GM10248 (cell line): ENCODE results near the gene ANKIB1.
"Not testable (repeated sequence)": the region's sequence is repeated elsewhere in the genome, so short reads cannot be mapped to it uniquely, and the experiment has no call there.

ENCODE experiments used
- CTCF ChIA-PET: fragments of 300-600 bp; sonication (Branson Sonifier 250); formaldehyde crosslinking; extraction: SDS; loops from one replicate; lab custom pipeline; 2021; ENCODE audit warnings: antibody characterized with exemption; lab: Yijun Ruan, JAX
- POLR2A ChIA-PET: fragments of 350-650 bp; sonication (Branson Sonifier 250); formaldehyde crosslinking; extraction: SDS; loops from one replicate; lab custom pipeline; 2020; ENCODE audit warnings: antibody characterized with exemption; lab: Yijun Ruan, JAX
- DNase-seq: peaks from one replicate; pipeline ENCODE4 v3.0.0; 2012; ENCODE audit errors: extremely low spot score
- CTCF ChIP-seq: IDR thresholded peaks from 2 replicates; pipeline ENCODE4 v1.5.1; 2012; ENCODE audit warnings: mild to moderate bottlenecking, low read depth; ENCODE audit errors: extremely low read depth, missing control alignments, control extremely low read depth

Gene ANKIB1

GRCh38 chr7:92250603-92251002 lies 4.8 kb downstream of the ANKIB1 start:
- no peak for DNase-seq
- CTCF ChIA-PET: interaction anchor here (1.2 kb wide), 1 partner anchor 174 kb away, joined by 3 read pairs; no protein-coding TSS in a partner anchor
- TF ChIP-seq CTCF: no peak
- POLR2A ChIA-PET: no interaction called here

GRCh38 chr7:92251181-92251580 lies 5.4 kb downstream of the ANKIB1 start:
- DNase-seq: no peak
- no peak for TF ChIP-seq CTCF
- ChIA-PET CTCF (interaction anchor here (1.2 kb wide), 1 partner anchor 173 kb away, joined by 3 read pairs; no protein-coding TSS in a partner anchor), POLR2A (no interaction called here)

- POLR2A ChIA-PET: no interaction called here
- DNase-seq: no peak
- no peak for TF ChIP-seq CTCF
- CTCF ChIA-PET: interaction anchor here (0.9 to 1.4 kb wide), 3 partner anchors 8 to 171 kb away, joined by 3 to 4 read pairs (median 3); partner anchors contain the start of genes ANKIB1 and KRIT1
These were observed 7.5 kb downstream of the ANKIB1 start for GRCh38 chr7:92253251-92253650.

- POLR2A ChIA-PET, DNase-seq: not testable (repeated sequence)
- CTCF ChIA-PET: interaction anchor here (1.5 kb wide), 1 partner anchor 9 kb away, joined by 6 read pairs; the partner anchor contains the start of genes ANKIB1 and KRIT1
These were observed 9.0 kb downstream of the ANKIB1 start for GRCh38 chr7:92254800-92255199.

GRCh38 chr7:92255308-92255707 lies 9.5 kb downstream of the ANKIB1 start:
- TF ChIP-seq CTCF: no peak
- ChIA-PET CTCF (interaction anchor here (1.5 kb wide), 1 partner anchor 9 kb away, joined by 6 read pairs; the partner anchor contains the start of genes ANKIB1 and KRIT1), POLR2A (no interaction called here)

GRCh38 chr7:92259062-92259461 lies 13.3 kb downstream of the ANKIB1 start:
- ChIA-PET POLR2A (no interaction called here), CTCF (interaction anchor here (1.8 kb wide), 1 partner anchor 10 kb away, joined by 4 read pairs; no protein-coding TSS in a partner anchor)
- no peak for DNase-seq
- TF ChIP-seq CTCF: no peak

More at GRCh38 chr7:92255308-92255707, 9.5 kb downstream of the ANKIB1 start:
- DNase-seq: no peak

GRCh38 chr7:92259610-92260247 lies 14.0 kb downstream of the ANKIB1 start:
- TF ChIP-seq CTCF: no peak
- CTCF ChIA-PET: interaction anchor here (0.8 to 1.8 kb wide), 5 partner anchors 9 to 164 kb away, joined by 3 to 5 read pairs (median 3); partner anchors contain the start of genes ANKIB1 and KRIT1
- peak; percentile 13 for DNase-seq
- POLR2A ChIA-PET: no interaction called here
